ENCODE data around the gene PLEK. TPM values are rescaled to one million over a fixed set of nuclear protein-coding genes. Genes with fewer than 3 reads are reported as not detected.

The PLEK gene
- total and polyA plus RNA-seq, 12 donors, result 4.5 to 29.4 (median 11.7) TPM

GRCh38 chr2:68387408-68388350 is 22.6 kb downstream of the PLEK start:
- Histone ChIP-seq H3K4me1 (replicated peaks in 1 of 2) (no peaks in the 10 kb centered on the region), H3K36me3 (replicated peaks in 1 of 2) (no peaks in the 10 kb centered on the region), H3K4me3 (no peak overlapping the region), H3K9me3 (replicated peaks in 1 of 3) (no peaks in the 10 kb centered on the region), H3K27ac (peak overlapping the region in 1 of 5 donors; percentile 61), H3K27me3 (no peaks in the 10 kb centered on the region)
- intact Hi-C loops (cut with DNase I), result no loop called here
- WGBS, 4 donors, result 31 to 41% (median 37%) methylated on average over 5 of the region's 5 CpGs
- no peak for TF ChIP-seq POLR2A (IDR thresholded peaks at IDR 0.05)
- TF ChIP-seq CTCF (IDR thresholded peaks at IDR 0.05), result no peak
- DNase-seq, result no peak

- Histone ChIP-seq H3K27me3 (no peaks in the 10 kb centered on the region), H3K27ac (no peak overlapping the region), H3K36me3 (replicated peaks in 1 of 2) (no peaks in the 10 kb centered on the region), H3K4me1 (replicated peaks in 1 of 2) (no peaks in the 10 kb centered on the region), H3K9me3 (replicated peaks in 1 of 3) (no peaks in the 10 kb centered on the region), H3K4me3 (no peak overlapping the region)
- TF ChIP-seq POLR2A (IDR thresholded peaks at IDR 0.05) (no peak), CTCF (IDR thresholded peaks at IDR 0.05) (no peak)
- DNase-seq, result no peak
- intact Hi-C loops (cut with DNase I), result no loop called here
These were observed 23.3 kb downstream of the PLEK start for GRCh38 chr2:68388358-68388757.

DNA sequence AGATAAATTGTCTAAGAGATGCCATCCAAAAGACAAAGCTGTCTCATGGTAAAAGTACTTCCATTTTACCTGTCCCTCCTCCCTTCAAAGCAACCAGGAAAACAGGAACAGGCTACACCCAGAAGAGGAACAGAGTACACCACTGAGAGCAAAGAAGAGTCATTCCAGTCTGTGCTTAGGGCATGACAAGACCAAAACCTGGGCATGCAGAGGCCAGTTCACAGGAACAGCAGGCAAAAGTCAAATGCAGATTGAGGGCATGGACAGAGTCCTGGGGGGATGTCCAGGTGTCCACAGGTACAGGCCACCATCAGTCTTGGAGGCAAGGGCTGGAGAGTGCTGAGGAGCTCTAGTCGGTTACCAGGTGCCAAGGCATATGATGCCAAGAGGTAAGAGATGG is 23.7 kb downstream of the PLEK start:
- TF ChIP-seq POLR2A (IDR thresholded peaks at IDR 0.05) (no peak), CTCF (IDR thresholded peaks at IDR 0.05) (no peak)
- Histone ChIP-seq H3K4me3 (no peak overlapping the region), H3K4me1 (replicated peaks in 1 of 2) (no peaks in the 10 kb centered on the region), H3K36me3 (replicated peaks in 1 of 2) (no peaks in the 10 kb centered on the region), H3K9me3 (replicated peaks in 1 of 3) (no peaks in the 10 kb centered on the region), H3K27ac (no peak overlapping the region), H3K27me3 (no peaks in the 10 kb centered on the region)
- intact Hi-C loops (cut with DNase I), result no loop called here
- WGBS, 4 donors, result 60 to 92% (median 85%) methylated on average over 1 of the region's 1 CpG
- DNase-seq, result no peak

GRCh38 chr2:68390114-68390513 is 25.0 kb downstream of the PLEK start:
- DNase-seq, result no peak
- no peak for TF ChIP-seq CTCF (IDR thresholded peaks at IDR 0.05)
- no peak for TF ChIP-seq POLR2A (IDR thresholded peaks at IDR 0.05)
- Histone ChIP-seq H3K36me3 (replicated peaks in 1 of 2) (no peaks in the 10 kb centered on the region), H3K4me1 (replicated peaks in 1 of 2) (no peaks in the 10 kb centered on the region), H3K27me3 (no peaks in the 10 kb centered on the region), H3K27ac (no peak overlapping the region), H3K4me3 (no peak overlapping the region), H3K9me3 (replicated peaks in 1 of 3) (no peaks in the 10 kb centered on the region)
- 53 to 73% (median 56%) methylated on average over 2 of the region's 2 CpGs for WGBS, 4 donors
- intact Hi-C loops (cut with DNase I), result no loop called here

Measured in adrenal gland (tissue), 12 donors.